Measurements from ENCODE around the gene ATP11A.
"Not testable (repeated sequence)": the region's sequence is repeated elsewhere in the genome, so short reads cannot be mapped to it uniquely, and the experiment has no call there.

The ATP11A gene

GRCh38 chr13:112785483-112785856, 95.6 kb downstream of the ATP11A start:
- H4K91ac ChIP-seq (ENCODE audit: low read depth, low read length): no peak overlapping the region
- no peak overlapping the region for H3K18ac ChIP-seq (ENCODE audit: low read length)
- no peak overlapping the region for H3K9ac ChIP-seq (ENCODE audit: low read length)
- no peak overlapping the region for H3K27ac ChIP-seq (ENCODE audit: low read depth, low read length)
- peaks cover 16 to 19% of the 10 kb centered on the region in 2 experiments for H3K36me3 ChIP-seq (ENCODE audit: control insufficient read depth in 1 of 2, insufficient read depth in 2 of 2, low read length in 2 of 2)
- H2BK5ac ChIP-seq (ENCODE audit: low read depth, low read length, poor library complexity): no peak overlapping the region
- DNase-seq: no peak
- no CpG with 5 or more reads among the region's 16 CpGs for WGBS (ENCODE audit: extremely low coverage, insufficient coverage, insufficient read length)
- H3K14ac ChIP-seq (ENCODE audit: low read length): no peak overlapping the region
- no peak overlapping the region for H3K23ac ChIP-seq (ENCODE audit: low read length)
- H4K12ac ChIP-seq (ENCODE audit: low read depth, low read length): no peak overlapping the region
- H2BK12ac ChIP-seq (ENCODE audit: low read length): no peak overlapping the region
- no peak overlapping the region for H2BK120ac ChIP-seq (ENCODE audit: insufficient read depth, low read length, poor library complexity)
- no peak overlapping the region for H2AFZ ChIP-seq (ENCODE audit: insufficient read depth, low read length, poor library complexity)
- H3K4me1 ChIP-seq (ENCODE audit: control insufficient read depth in 1 of 2, insufficient read depth in 2 of 2, low read length in 2 of 2): peaks cover 10 to 11% of the 10 kb centered on the region in 2 experiments
- no peak overlapping the region for H4K8ac ChIP-seq (ENCODE audit: low read depth, low read length)
- no peaks in the 10 kb centered on the region for H3K79me1 ChIP-seq (ENCODE audit: low read length)
- no peak overlapping the region for H2AK5ac ChIP-seq (ENCODE audit: low read length)
- H3K27me3 ChIP-seq (ENCODE audit: insufficient read depth, low read length): no peaks in the 10 kb centered on the region
- H3K4ac ChIP-seq (ENCODE audit: low read depth, low read length): no peak overlapping the region
- H3K4me3 ChIP-seq (ENCODE audit: low read depth, low read length): no peak overlapping the region
- peaks cover 2% of the 10 kb centered on the region for H3K9me3 ChIP-seq (ENCODE audit: insufficient read depth, low read depth, low read length)
- H3K4me2 ChIP-seq (ENCODE audit: low read length): no peak overlapping the region
- H3K79me2 ChIP-seq (ENCODE audit: control insufficient read depth, insufficient read depth, low read length, poor library complexity): peaks cover 5% of the 10 kb centered on the region

GRCh38 chr13:112786810-112787209, 97.0 kb downstream of the ATP11A start:
- H2AK5ac ChIP-seq (ENCODE audit: low read length); H3K9me3 ChIP-seq (ENCODE audit: insufficient read depth, low read depth, low read length); H3K9ac ChIP-seq (ENCODE audit: low read length); DNase-seq; H3K18ac ChIP-seq (ENCODE audit: low read length); H3K79me1 ChIP-seq (ENCODE audit: low read length); H4K12ac ChIP-seq (ENCODE audit: low read depth, low read length); H3K79me2 ChIP-seq (ENCODE audit: control insufficient read depth, insufficient read depth, low read length, poor library complexity); H3K14ac ChIP-seq (ENCODE audit: low read length); H3K4me3 ChIP-seq (ENCODE audit: low read depth, low read length); H2AFZ ChIP-seq (ENCODE audit: insufficient read depth, low read length, poor library complexity); H2BK120ac ChIP-seq (ENCODE audit: insufficient read depth, low read length, poor library complexity); H4K8ac ChIP-seq (ENCODE audit: low read depth, low read length); H3K4ac ChIP-seq (ENCODE audit: low read depth, low read length); H3K4me2 ChIP-seq (ENCODE audit: low read length); H3K27me3 ChIP-seq (ENCODE audit: insufficient read depth, low read length); H4K91ac ChIP-seq (ENCODE audit: low read depth, low read length); H3K27ac ChIP-seq (ENCODE audit: low read depth, low read length); H2BK12ac ChIP-seq (ENCODE audit: low read length); H3K23ac ChIP-seq (ENCODE audit: low read length); H2BK5ac ChIP-seq (ENCODE audit: low read depth, low read length, poor library complexity): not testable (repeated sequence)
- Histone ChIP-seq H3K36me3 (ENCODE audit: control insufficient read depth in 1 of 2, insufficient read depth in 2 of 2, low read length in 2 of 2) (peaks cover 19% of the 10 kb centered on the region in 2 experiments), H3K4me1 (ENCODE audit: control insufficient read depth in 1 of 2, insufficient read depth in 2 of 2, low read length in 2 of 2) (peaks cover 10 to 13% of the 10 kb centered on the region in 2 experiments)
- WGBS (ENCODE audit: extremely low coverage, insufficient coverage, insufficient read length): no CpG with 5 or more reads among the region's 14 CpGs

- H2AK5ac ChIP-seq (ENCODE audit: low read length): no peak overlapping the region
- H2AFZ ChIP-seq (ENCODE audit: insufficient read depth, low read length, poor library complexity): no peak overlapping the region
- no peak overlapping the region for H4K91ac ChIP-seq (ENCODE audit: low read depth, low read length)
- no peak overlapping the region for H3K27ac ChIP-seq (ENCODE audit: low read depth, low read length)
- H4K12ac ChIP-seq (ENCODE audit: low read depth, low read length): no peak overlapping the region
- no peak overlapping the region for H3K4me3 ChIP-seq (ENCODE audit: low read depth, low read length)
- no peak overlapping the region for H3K4me2 ChIP-seq (ENCODE audit: low read length)
- H3K27me3 ChIP-seq (ENCODE audit: insufficient read depth, low read length): no peaks in the 10 kb centered on the region
- H3K18ac ChIP-seq (ENCODE audit: low read length): peak overlapping the region; percentile 16
- H4K8ac ChIP-seq (ENCODE audit: low read depth, low read length): no peak overlapping the region
- DNase-seq: peak; percentile 11 to 23
- peaks cover 11 to 16% of the 10 kb centered on the region in 2 experiments for H3K36me3 ChIP-seq (ENCODE audit: control insufficient read depth in 1 of 2, insufficient read depth in 2 of 2, low read length in 2 of 2)
- H3K23ac ChIP-seq (ENCODE audit: low read length): no peak overlapping the region
- no peak overlapping the region for H2BK12ac ChIP-seq (ENCODE audit: low read length)
- no peak overlapping the region for H2BK120ac ChIP-seq (ENCODE audit: insufficient read depth, low read length, poor library complexity)
- no CpG with 5 or more reads among the region's 18 CpGs for WGBS (ENCODE audit: extremely low coverage, insufficient coverage, insufficient read length)
- peaks cover 2% of the 10 kb centered on the region for H3K9me3 ChIP-seq (ENCODE audit: insufficient read depth, low read depth, low read length)
- peaks cover 3% of the 10 kb centered on the region for H3K79me2 ChIP-seq (ENCODE audit: control insufficient read depth, insufficient read depth, low read length, poor library complexity)
- no peak overlapping the region for H3K14ac ChIP-seq (ENCODE audit: low read length)
- no peak overlapping the region for H3K4ac ChIP-seq (ENCODE audit: low read depth, low read length)
- peaks cover 3% of the 10 kb centered on the region for H3K79me1 ChIP-seq (ENCODE audit: low read length)
- no peak overlapping the region for H3K9ac ChIP-seq (ENCODE audit: low read length)
- H2BK5ac ChIP-seq (ENCODE audit: low read depth, low read length, poor library complexity): no peak overlapping the region
- H3K4me1 ChIP-seq (ENCODE audit: control insufficient read depth in 1 of 2, insufficient read depth in 2 of 2, low read length in 2 of 2): peaks cover 18 to 24% of the 10 kb centered on the region in 2 experiments
Measured at GRCh38 chr13:112790735-112791641, 101.2 kb downstream of the ATP11A start.

- no peak overlapping the region for H2BK12ac ChIP-seq (ENCODE audit: low read length)
- H3K23ac ChIP-seq (ENCODE audit: low read length): no peak overlapping the region
- H3K27me3 ChIP-seq (ENCODE audit: insufficient read depth, low read length): no peaks in the 10 kb centered on the region
- H2AK5ac ChIP-seq (ENCODE audit: low read length): no peak overlapping the region
- H3K36me3 ChIP-seq (ENCODE audit: control insufficient read depth in 1 of 2, insufficient read depth in 2 of 2, low read length in 2 of 2): peaks cover 7 to 15% of the 10 kb centered on the region in 2 experiments
- H3K18ac ChIP-seq (ENCODE audit: low read length): no peak overlapping the region
- no peak overlapping the region for H2AFZ ChIP-seq (ENCODE audit: insufficient read depth, low read length, poor library complexity)
- no peak overlapping the region for H3K14ac ChIP-seq (ENCODE audit: low read length)
- no CpG with 5 or more reads among the region's 20 CpGs for WGBS (ENCODE audit: extremely low coverage, insufficient coverage, insufficient read length)
- H3K9ac ChIP-seq (ENCODE audit: low read length): no peak overlapping the region
- no peak overlapping the region for H4K12ac ChIP-seq (ENCODE audit: low read depth, low read length)
- H3K4me1 ChIP-seq (ENCODE audit: control insufficient read depth in 1 of 2, insufficient read depth in 2 of 2, low read length in 2 of 2): peaks cover 18 to 24% of the 10 kb centered on the region in 2 experiments
- no peak overlapping the region for H2BK120ac ChIP-seq (ENCODE audit: insufficient read depth, low read length, poor library complexity)
- H3K9me3 ChIP-seq (ENCODE audit: insufficient read depth, low read depth, low read length): peaks cover under 1% of the 10 kb centered on the region
- no peak overlapping the region for H3K4ac ChIP-seq (ENCODE audit: low read depth, low read length)
- H3K79me1 ChIP-seq (ENCODE audit: low read length): peaks cover 3% of the 10 kb centered on the region
- DNase-seq: peak; percentile 51 to 72
- H3K4me2 ChIP-seq (ENCODE audit: low read length): no peak overlapping the region
- no peak overlapping the region for H4K91ac ChIP-seq (ENCODE audit: low read depth, low read length)
- H4K8ac ChIP-seq (ENCODE audit: low read depth, low read length): no peak overlapping the region
- H3K27ac ChIP-seq (ENCODE audit: low read depth, low read length): no peak overlapping the region
- H2BK5ac ChIP-seq (ENCODE audit: low read depth, low read length, poor library complexity): no peak overlapping the region
- H3K4me3 ChIP-seq (ENCODE audit: low read depth, low read length): no peak overlapping the region
- peaks cover 3% of the 10 kb centered on the region for H3K79me2 ChIP-seq (ENCODE audit: control insufficient read depth, insufficient read depth, low read length, poor library complexity)
Measured at GRCh38 chr13:112791663-112792440, 102.0 kb downstream of the ATP11A start.
